GM18909 (cell line): ENCODE data around the gene GALNT2.
A peak's percentile ranks its signal among the peaks of the same experiment; 100 is the strongest.

ENCODE experiments used
- ATAC-seq: cut with Tn5 transposase; IDR thresholded peaks from one replicate; pipeline ENCODE4 v1.9.1; 2021; ENCODE audit warnings: mild to moderate bottlenecking; ENCODE audit not compliant: unreplicated experiment, poor library complexity

GALNT2 gene

GRCh38 chr1:230141797-230142607, 75.0 kb downstream of the GALNT2 start:
- ATAC-seq, result no peak

GRCh38 chr1:230142608-230143210, 75.7 kb downstream of the GALNT2 start:
- ATAC-seq, result no peak

GRCh38 chr1:230143534-230143933, 76.5 kb downstream of the GALNT2 start:
- no peak for ATAC-seq

- ATAC-seq, result no peak
Observed at GRCh38 chr1:230144010-230144614, 77.1 kb downstream of the GALNT2 start.

GRCh38 chr1:230144758-230145504, 77.9 kb downstream of the GALNT2 start:
- no peak for ATAC-seq

- no peak for ATAC-seq
Observed at GRCh38 chr1:230145505-230145899, 78.5 kb downstream of the GALNT2 start.

- peak; percentile 39 for ATAC-seq
Observed at GRCh38 chr1:230145953-230146476, 79.0 kb downstream of the GALNT2 start.

- no peak for ATAC-seq
Observed at GRCh38 chr1:230146709-230147108, 79.7 kb downstream of the GALNT2 start.

GRCh38 chr1:230147253-230148125, 80.5 kb downstream of the GALNT2 start:
- no peak for ATAC-seq

GRCh38 chr1:230148126-230148652, 81.2 kb downstream of the GALNT2 start:
- ATAC-seq, result no peak

GRCh38 chr1:230148768-230149469, 81.9 kb downstream of the GALNT2 start:
- ATAC-seq, result no peak

GRCh38 chr1:230149751-230150584, 82.9 kb downstream of the GALNT2 start:
- ATAC-seq, result peak; percentile 67

GRCh38 chr1:230150615-230151014, 83.6 kb downstream of the GALNT2 start:
- ATAC-seq, result no peak

- no peak for ATAC-seq
Observed at GRCh38 chr1:230151924-230152468, 85.0 kb downstream of the GALNT2 start.

- no peak for ATAC-seq
Observed at GRCh38 chr1:230152999-230153398, 86.0 kb downstream of the GALNT2 start.

- ATAC-seq, result no peak
Observed at GRCh38 chr1:230153641-230154296, 86.7 kb downstream of the GALNT2 start.

GRCh38 chr1:230155021-230155420, 88.0 kb downstream of the GALNT2 start:
- ATAC-seq, result no peak
